Measurements from ENCODE around the gene UBE2H. TPM values are rescaled to one million over a fixed set of nuclear protein-coding genes. Genes with fewer than 3 reads are reported as not detected.
A peak's percentile ranks its signal among the peaks of the same experiment; 100 is the strongest.

Gene UBE2H
- total RNA-seq, 1 donor from 2014 or later: 194 TPM

GRCh38 chr7:129883151-129883550 is 69.6 kb downstream of the UBE2H start:
- Histone ChIP-seq H2AFZ (ENCODE audit: low read depth, low read length) (no peak overlapping the region), H3K9ac (ENCODE audit: low read length) (no peak overlapping the region), H3K4me1 (ENCODE audit: insufficient read depth, low read length) (peaks cover 14% of the 10 kb centered on the region), H3K4me3 (ENCODE audit: insufficient read depth, low read depth, low read length) (no peak overlapping the region), H3K27me3 (ENCODE audit: insufficient read depth, low read length) (no peaks in the 10 kb centered on the region), H3K4me2 (ENCODE audit: low read length) (no peak overlapping the region), H4K20me1 (ENCODE audit: insufficient read depth, low read length) (peaks cover 64% of the 10 kb centered on the region), H3K9me3 (ENCODE audit: insufficient read depth, low read depth, low read length) (no peaks in the 10 kb centered on the region), H3K27ac (ENCODE audit: low read depth, low read length) (no peak overlapping the region), H3K79me2 (ENCODE audit: insufficient read depth, low read length) (peaks cover 73% of the 10 kb centered on the region), H3K36me3 (ENCODE audit: insufficient read depth, low read length) (peaks cover 7% of the 10 kb centered on the region)
- DNase-seq (ENCODE audit: low read depth): no peak
- no peak overlapping the region for H3K27ac Mint-ChIP-seq (ENCODE audit: unreplicated experiment)
- TF ChIP-seq CTCF (IDR thresholded peaks at IDR 0.05; ENCODE audit: insufficient read depth, low read depth, low read length) (no peak), EZH2 (IDR thresholded peaks at IDR 0.05; ENCODE audit: insufficient read depth, low read length) (no peak)
- H3K9me3 Mint-ChIP-seq (ENCODE audit: unreplicated experiment): peaks cover 1% of the 10 kb centered on the region
- no peak overlapping the region for H3K4me3 Mint-ChIP-seq (ENCODE audit: unreplicated experiment)
- FAIRE-seq: no peak
- peaks cover 18% of the 10 kb centered on the region for H3K4me1 Mint-ChIP-seq (ENCODE audit: low read depth, unreplicated experiment)
- peaks cover 15% of the 10 kb centered on the region for H3K36me3 Mint-ChIP-seq (ENCODE audit: low read depth, unreplicated experiment)
- H3K27me3 Mint-ChIP-seq (ENCODE audit: low read depth, unreplicated experiment): no peaks in the 10 kb centered on the region

GRCh38 chr7:129882531-129882930 is 70.2 kb downstream of the UBE2H start:
- H4K20me1 ChIP-seq (ENCODE audit: insufficient read depth, low read length): peaks cover 64% of the 10 kb centered on the region
- peaks cover 73% of the 10 kb centered on the region for H3K79me2 ChIP-seq (ENCODE audit: insufficient read depth, low read length)
- peaks cover 15% of the 10 kb centered on the region for H3K36me3 Mint-ChIP-seq (ENCODE audit: low read depth, unreplicated experiment)
- peak overlapping the region; percentile 38 for H3K4me2 ChIP-seq (ENCODE audit: low read length)
- no peaks in the 10 kb centered on the region for H3K9me3 ChIP-seq (ENCODE audit: insufficient read depth, low read depth, low read length)
- TF ChIP-seq CTCF (IDR thresholded peaks at IDR 0.05; ENCODE audit: insufficient read depth, low read depth, low read length) (no peak), EZH2 (IDR thresholded peaks at IDR 0.05; ENCODE audit: insufficient read depth, low read length) (no peak)
- no peak overlapping the region for H3K27ac Mint-ChIP-seq (ENCODE audit: unreplicated experiment)
- peaks cover 18% of the 10 kb centered on the region for H3K4me1 Mint-ChIP-seq (ENCODE audit: low read depth, unreplicated experiment)
- DNase-seq (ENCODE audit: low read depth) (no peak), FAIRE-seq (peak; percentile 74)
- H2AFZ ChIP-seq (ENCODE audit: low read depth, low read length): no peak overlapping the region
- peaks cover 13% of the 10 kb centered on the region for H3K36me3 ChIP-seq (ENCODE audit: insufficient read depth, low read length)
- H3K27me3 Mint-ChIP-seq (ENCODE audit: low read depth, unreplicated experiment): no peaks in the 10 kb centered on the region
- H3K27me3 ChIP-seq (ENCODE audit: insufficient read depth, low read length): no peaks in the 10 kb centered on the region
- peaks cover 14% of the 10 kb centered on the region for H3K4me1 ChIP-seq (ENCODE audit: insufficient read depth, low read length)
- no peak overlapping the region for H3K9ac ChIP-seq (ENCODE audit: low read length)
- H3K27ac ChIP-seq (ENCODE audit: low read depth, low read length): peak overlapping the region; percentile 29
- peaks cover 1% of the 10 kb centered on the region for H3K9me3 Mint-ChIP-seq (ENCODE audit: unreplicated experiment)
- no peak overlapping the region for H3K4me3 Mint-ChIP-seq (ENCODE audit: unreplicated experiment)
- no peak overlapping the region for H3K4me3 ChIP-seq (ENCODE audit: insufficient read depth, low read depth, low read length)

DNA sequence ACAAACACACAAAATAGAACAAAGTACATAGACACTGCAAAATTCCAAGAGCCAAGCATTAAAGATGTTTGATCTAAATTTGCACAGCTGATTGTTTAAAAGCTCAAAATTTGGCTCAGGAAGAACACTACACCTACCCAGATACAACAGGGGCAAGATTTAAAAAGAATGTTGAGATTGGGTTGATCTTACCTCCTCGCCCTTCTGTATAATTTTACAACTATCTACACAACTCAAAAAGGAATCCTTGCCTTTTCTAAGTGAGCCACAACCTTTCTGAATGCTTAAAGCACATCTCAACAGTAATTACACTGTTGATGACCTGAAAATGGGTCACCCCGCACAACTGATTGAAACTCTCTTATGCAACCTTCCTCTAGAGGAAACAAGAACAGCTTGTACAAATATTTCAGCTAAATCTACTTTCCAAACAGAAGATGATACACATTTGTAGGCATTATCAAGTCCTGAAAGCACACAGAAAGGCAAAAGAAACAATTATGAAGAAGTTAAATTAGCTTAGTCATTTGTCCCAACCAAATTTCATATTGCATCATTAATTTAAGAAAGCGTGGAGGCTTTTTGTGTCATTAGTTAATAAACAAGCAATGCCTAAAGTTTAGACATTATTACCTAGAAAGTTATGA is 75.5 kb downstream of the UBE2H start:
- no peaks in the 10 kb centered on the region for H3K27me3 ChIP-seq (ENCODE audit: insufficient read depth, low read length)
- Mint-ChIP-seq H3K4me1 (ENCODE audit: low read depth, unreplicated experiment) (peaks cover 28% of the 10 kb centered on the region), H3K27me3 (ENCODE audit: low read depth, unreplicated experiment) (no peaks in the 10 kb centered on the region), H3K9me3 (ENCODE audit: unreplicated experiment) (no peaks in the 10 kb centered on the region), H3K4me3 (ENCODE audit: unreplicated experiment) (no peak overlapping the region), H3K36me3 (ENCODE audit: low read depth, unreplicated experiment) (peaks cover 13% of the 10 kb centered on the region), H3K27ac (ENCODE audit: unreplicated experiment) (peak overlapping the region; percentile 59)
- no peak overlapping the region for H3K27ac ChIP-seq (ENCODE audit: low read depth, low read length)
- H3K4me1 ChIP-seq (ENCODE audit: insufficient read depth, low read length): peaks cover 15% of the 10 kb centered on the region
- peaks cover 15% of the 10 kb centered on the region for H3K36me3 ChIP-seq (ENCODE audit: insufficient read depth, low read length)
- peak; percentile 49 for FAIRE-seq
- H3K9me3 ChIP-seq (ENCODE audit: insufficient read depth, low read depth, low read length): no peaks in the 10 kb centered on the region
- no peak overlapping the region for H3K9ac ChIP-seq (ENCODE audit: low read length)
- no peak for DNase-seq (ENCODE audit: low read depth)
- no peak overlapping the region for H3K4me2 ChIP-seq (ENCODE audit: low read length)
- peaks cover 63% of the 10 kb centered on the region for H4K20me1 ChIP-seq (ENCODE audit: insufficient read depth, low read length)
- no peak overlapping the region for H3K4me3 ChIP-seq (ENCODE audit: insufficient read depth, low read depth, low read length)
- no peak overlapping the region for H2AFZ ChIP-seq (ENCODE audit: low read depth, low read length)
- H3K79me2 ChIP-seq (ENCODE audit: insufficient read depth, low read length): peaks cover 69% of the 10 kb centered on the region
- TF ChIP-seq EZH2 (IDR thresholded peaks at IDR 0.05; ENCODE audit: insufficient read depth, low read length) (no peak), CTCF (IDR thresholded peaks at IDR 0.05; ENCODE audit: insufficient read depth, low read depth, low read length) (no peak)
